K562 (cell line): Measurements from ENCODE around the gene RNPEP. TPM values are rescaled to one million over a fixed set of nuclear protein-coding genes. Genes with fewer than 3 reads are reported as not detected.

Experiments used
- BRD9 ChIP-seq: fragments of 450-650 bp; IDR thresholded peaks from 2 replicates; pipeline ENCODE4 v1.6.1; 2018; ENCODE audit warnings: low read depth; ENCODE audit not compliant: partially characterized antibody
- CHD1 ChIP-seq: fragments of 200-600 bp; sonication (generic); IDR thresholded peaks from one replicate; pipeline ENCODE4 v1.6.1; 2012; ENCODE audit warnings: mild to moderate bottlenecking, moderate library complexity, low read length, inconsistent platforms
- ELF1 ChIP-seq: fragments of 200-800 bp; sonication (Bioruptor generic); IDR thresholded peaks from 2 replicates; pipeline ENCODE4 v1.6.1; 2016; ENCODE audit warnings: missing genetic modification characterization, missing compliant biosample characterization
- FOXK1 ChIP-seq: sonication (generic); formaldehyde crosslinking; IDR thresholded peaks from 2 replicates; pipeline ENCODE4 v1.8.0; 2022; ENCODE audit warnings: missing genetic modification reagents, mild to moderate bottlenecking, borderline replicate concordance
- FUS ChIP-seq: fragments of 200-400 bp; formaldehyde crosslinking; optimal IDR thresholded peaks from 2 replicates; pipeline ENCODE3; 2017; ENCODE audit warnings: low read depth, low read length
- L3MBTL2 ChIP-seq: fragments of 450-650 bp; IDR thresholded peaks from 2 replicates; pipeline ENCODE4 v1.6.1; 2016; ENCODE audit warnings: mild to moderate bottlenecking, moderate library complexity
- MAFK ChIP-seq: IDR thresholded peaks from 2 replicates; pipeline ENCODE4 v1.6.1; 2011; ENCODE audit warnings: low read length, improper control_type of control experiment
- POLR2A ChIP-seq: fragments of 450-650 bp; conservative IDR thresholded peaks from 2 replicates; pipeline ENCODE4 v1.6.1; 2016
- POLR3G ChIP-seq: IDR thresholded peaks from 2 replicates; pipeline ENCODE4 v1.6.1; 2011; ENCODE audit not compliant: insufficient read length, insufficient replicate concordance; ENCODE audit errors: extremely low read depth
- PRPF4 ChIP-seq: fragments of 200-400 bp; formaldehyde crosslinking; IDR thresholded peaks from one replicate; pipeline ENCODE4 v1.6.1; 2017; ENCODE audit warnings: low read length, low read depth, mild to moderate bottlenecking; ENCODE audit not compliant: insufficient read depth, poor library complexity, severe bottlenecking
- PTRF ChIP-seq: fragments of 450-650 bp; IDR thresholded peaks from 2 replicates; pipeline ENCODE4 v1.6.1; 2016; ENCODE audit warnings: mild to moderate bottlenecking, missing genetic modification characterization, missing compliant biosample characterization
- RAD51 ChIP-seq: fragments of 450-650 bp; IDR thresholded peaks from 2 replicates; pipeline ENCODE4 v1.7.1; 2016; ENCODE audit warnings: low read depth, mild to moderate bottlenecking, borderline replicate concordance
- RFX5 ChIP-seq: IDR thresholded peaks from 2 replicates; pipeline ENCODE4 v1.6.1; 2011; ENCODE audit warnings: low read depth, mild to moderate bottlenecking, improper control_type of control experiment, low read length
- SETDB1 ChIP-seq: IDR thresholded peaks from one replicate; pipeline ENCODE4 v1.6.1; 2012; ENCODE audit warnings: low read length, control low read depth, inconsistent platforms
- SMARCB1 ChIP-seq: IDR thresholded peaks from 2 replicates; pipeline ENCODE4 v1.6.1; 2011; ENCODE audit warnings: improper control_type of control experiment, low read depth; ENCODE audit not compliant: insufficient read length
- ZNF717 ChIP-seq: fragments of 250-450 bp; sonication (Bioruptor Pico); IDR thresholded peaks from 2 replicates; pipeline ENCODE4 v1.5.0; 2021
- ZZZ3 ChIP-seq: fragments of 450-650 bp; IDR thresholded peaks from 2 replicates; pipeline ENCODE4 v1.6.1; 2016; ENCODE audit warnings: antibody characterized with exemption, mild to moderate bottlenecking, moderate library complexity
- polyA plus RNA-seq, 8 experiments: library from polyadenylated mRNA; depleted of rRNA in 4 of 8; stranded (reverse) in 5 of 8; unstranded in 3 of 8; fragments of >200 nt; fragmentation: Nextera tagmentation in 2 of 8; fragmentation: Illumina TruSeq in 1 of 8; extraction: Ambion mirVana in 2 of 8; extraction: Trizol in 1 of 8; gene quantifications; 2 replicates each; pipeline versions ENCODE4 v1.2.1 to v1.2.3, GENCODE V29; 2011 to 2014; ENCODE audit warnings: inconsistent platforms in 1 of 8, missing spikeins in 1 of 8
- total RNA-seq, 7 experiments: library from RNA; depleted of rRNA in 6 of 7; stranded (reverse); fragments of >200 nt in 6 of 7; fragmentation: Illumina TruSeq in 2 of 7; extraction: Trizol in 2 of 7; gene quantifications; 2 replicates each; pipeline versions ENCODE4 v1.2.1 to v1.2.3, GENCODE V29; 2011 to 2021; ENCODE audit warnings: low replicate concordance in 1 of 7
- TF ChIP-seq, protein P1 (sequence below): sonication (generic); formaldehyde crosslinking; IDR thresholded peaks from 2 replicates; pipeline ENCODE4 v1.5.0; 2020; ENCODE audit warnings: missing genetic modification reagents
- TF ChIP-seq, protein P2 (sequence below): sonication (generic); formaldehyde crosslinking; IDR thresholded peaks from 2 replicates; pipeline ENCODE4 v1.8.0; 2022; ENCODE audit warnings: mild to moderate bottlenecking, missing genetic modification reagents, borderline replicate concordance
- TF ChIP-seq, protein P3 (sequence below): IDR thresholded peaks from 2 replicates; pipeline ENCODE4 v1.6.1; 2012; ENCODE audit warnings: low read depth, low read length, improper control_type of control experiment, borderline replicate concordance
- TF ChIP-seq, protein P4 (sequence below): fragments of 450-650 bp; IDR thresholded peaks from 2 replicates; pipeline ENCODE4 v1.6.1; 2014; ENCODE audit warnings: low read depth, mild to moderate bottlenecking, moderate library complexity, borderline replicate concordance
- TF ChIP-seq, protein P5 (sequence below): IDR thresholded peaks from 3 replicates; pipeline ENCODE4 v1.6.1; 2011; ENCODE audit warnings: borderline replicate concordance, mild to moderate bottlenecking; ENCODE audit not compliant: insufficient read length, insufficient read depth

Gene RNPEP
- total and polyA plus RNA-seq, 9 of the 15 experiments (the other 6 are each of a cell fraction or from before 2014, with no cell fraction given): 27.5 to 131 (median 63.4) TPM

DNA sequence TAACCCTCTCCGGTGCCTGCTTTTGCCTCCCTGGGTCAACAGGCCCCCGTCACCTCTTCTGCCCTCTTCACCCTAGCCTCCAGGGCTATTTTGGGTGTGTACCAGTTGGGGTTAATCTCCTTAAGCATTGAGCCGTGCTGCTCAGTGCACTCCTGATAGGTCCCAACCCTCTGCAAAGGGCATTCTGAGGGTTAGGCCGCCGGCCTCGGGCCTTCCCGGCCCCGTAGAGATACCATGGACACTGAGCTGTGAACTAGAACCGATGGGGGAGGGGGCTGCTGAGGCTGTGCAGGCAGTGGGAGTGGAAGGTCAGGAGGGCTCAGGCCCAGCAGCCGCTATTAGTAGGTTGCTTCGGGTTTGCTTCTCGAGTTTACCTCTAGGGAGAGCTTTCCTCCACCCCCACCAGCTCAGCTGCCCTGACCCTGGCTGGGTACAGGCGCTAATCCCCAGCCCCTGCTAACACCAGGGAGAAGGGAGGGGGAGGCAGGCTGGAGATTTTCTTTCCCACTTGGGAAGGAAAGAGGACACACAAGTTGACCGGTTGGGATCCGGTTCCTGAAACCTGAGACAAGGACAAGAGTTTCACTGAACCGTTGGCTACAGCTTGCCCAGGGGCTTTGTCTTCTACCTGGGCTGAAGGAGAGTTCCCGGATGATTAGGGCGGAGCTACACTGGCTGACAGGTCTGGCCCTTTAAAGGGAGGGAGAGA lies 40.9 kb upstream of the RNPEP start (continued):
- TF ChIP-seq, protein P1, sequence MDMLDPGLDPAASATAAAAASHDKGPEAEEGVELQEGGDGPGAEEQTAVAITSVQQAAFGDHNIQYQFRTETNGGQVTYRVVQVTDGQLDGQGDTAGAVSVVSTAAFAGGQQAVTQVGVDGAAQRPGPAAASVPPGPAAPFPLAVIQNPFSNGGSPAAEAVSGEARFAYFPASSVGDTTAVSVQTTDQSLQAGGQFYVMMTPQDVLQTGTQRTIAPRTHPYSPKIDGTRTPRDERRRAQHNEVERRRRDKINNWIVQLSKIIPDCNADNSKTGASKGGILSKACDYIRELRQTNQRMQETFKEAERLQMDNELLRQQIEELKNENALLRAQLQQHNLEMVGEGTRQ (CRISPR knock-in tag): no peak
- TF ChIP-seq ZZZ3: no peak
- TF ChIP-seq MAFK: no peak
- no peak for TF ChIP-seq POLR3G
- peak; percentile 77 for TF ChIP-seq L3MBTL2
- TF ChIP-seq PRPF4: no peak
- peak; percentile 76 for TF ChIP-seq BRD9
- TF ChIP-seq, protein P2, sequence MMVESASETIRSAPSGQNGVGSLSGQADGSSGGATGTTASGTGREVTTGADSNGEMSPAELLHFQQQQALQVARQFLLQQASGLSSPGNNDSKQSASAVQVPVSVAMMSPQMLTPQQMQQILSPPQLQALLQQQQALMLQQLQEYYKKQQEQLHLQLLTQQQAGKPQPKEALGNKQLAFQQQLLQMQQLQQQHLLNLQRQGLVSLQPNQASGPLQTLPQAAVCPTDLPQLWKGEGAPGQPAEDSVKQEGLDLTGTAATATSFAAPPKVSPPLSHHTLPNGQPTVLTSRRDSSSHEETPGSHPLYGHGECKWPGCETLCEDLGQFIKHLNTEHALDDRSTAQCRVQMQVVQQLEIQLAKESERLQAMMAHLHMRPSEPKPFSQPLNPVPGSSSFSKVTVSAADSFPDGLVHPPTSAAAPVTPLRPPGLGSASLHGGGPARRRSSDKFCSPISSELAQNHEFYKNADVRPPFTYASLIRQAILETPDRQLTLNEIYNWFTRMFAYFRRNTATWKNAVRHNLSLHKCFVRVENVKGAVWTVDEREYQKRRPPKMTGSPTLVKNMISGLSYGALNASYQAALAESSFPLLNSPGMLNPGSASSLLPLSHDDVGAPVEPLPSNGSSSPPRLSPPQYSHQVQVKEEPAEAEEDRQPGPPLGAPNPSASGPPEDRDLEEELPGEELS (CRISPR knock-in tag): no peak
- no peak for TF ChIP-seq CHD1
- peak; percentile 80 for TF ChIP-seq POLR2A
- TF ChIP-seq SMARCB1: no peak
- TF ChIP-seq SETDB1: no peak
- TF ChIP-seq, protein P3, sequence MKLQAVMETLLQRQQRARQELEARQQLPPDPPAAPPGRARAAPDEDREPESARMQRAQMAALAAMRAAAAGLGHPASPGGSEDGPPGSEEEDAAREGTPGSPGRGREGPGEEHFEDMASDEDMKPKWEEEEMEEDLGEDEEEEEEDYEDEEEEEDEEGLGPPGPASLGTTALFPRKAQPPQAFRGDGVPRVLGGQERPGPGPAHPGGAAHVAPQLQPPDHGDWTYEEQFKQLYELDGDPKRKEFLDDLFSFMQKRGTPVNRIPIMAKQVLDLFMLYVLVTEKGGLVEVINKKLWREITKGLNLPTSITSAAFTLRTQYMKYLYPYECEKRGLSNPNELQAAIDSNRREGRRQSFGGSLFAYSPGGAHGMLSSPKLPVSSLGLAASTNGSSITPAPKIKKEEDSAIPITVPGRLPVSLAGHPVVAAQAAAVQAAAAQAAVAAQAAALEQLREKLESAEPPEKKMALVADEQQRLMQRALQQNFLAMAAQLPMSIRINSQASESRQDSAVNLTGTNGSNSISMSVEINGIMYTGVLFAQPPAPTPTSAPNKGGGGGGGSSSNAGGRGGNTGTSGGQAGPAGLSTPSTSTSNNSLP: no peak
- TF ChIP-seq ZNF717 (CRISPR knock-in tag): no peak
- TF ChIP-seq, protein P4, sequence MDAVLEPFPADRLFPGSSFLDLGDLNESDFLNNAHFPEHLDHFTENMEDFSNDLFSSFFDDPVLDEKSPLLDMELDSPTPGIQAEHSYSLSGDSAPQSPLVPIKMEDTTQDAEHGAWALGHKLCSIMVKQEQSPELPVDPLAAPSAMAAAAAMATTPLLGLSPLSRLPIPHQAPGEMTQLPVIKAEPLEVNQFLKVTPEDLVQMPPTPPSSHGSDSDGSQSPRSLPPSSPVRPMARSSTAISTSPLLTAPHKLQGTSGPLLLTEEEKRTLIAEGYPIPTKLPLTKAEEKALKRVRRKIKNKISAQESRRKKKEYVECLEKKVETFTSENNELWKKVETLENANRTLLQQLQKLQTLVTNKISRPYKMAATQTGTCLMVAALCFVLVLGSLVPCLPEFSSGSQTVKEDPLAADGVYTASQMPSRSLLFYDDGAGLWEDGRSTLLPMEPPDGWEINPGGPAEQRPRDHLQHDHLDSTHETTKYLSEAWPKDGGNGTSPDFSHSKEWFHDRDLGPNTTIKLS: peak; percentile 45; the same call in 1 of the 2 replicates
- no peak for TF ChIP-seq PTRF (tag)
- TF ChIP-seq ELF1: no peak
- 0 out of 2 replicates have a peak, but pooled peaks have one; percentile 22 for TF ChIP-seq FOXK1
- no peak for TF ChIP-seq RFX5
- no peak for TF ChIP-seq RAD51
- no peak for TF ChIP-seq FUS
- TF ChIP-seq, protein P5, sequence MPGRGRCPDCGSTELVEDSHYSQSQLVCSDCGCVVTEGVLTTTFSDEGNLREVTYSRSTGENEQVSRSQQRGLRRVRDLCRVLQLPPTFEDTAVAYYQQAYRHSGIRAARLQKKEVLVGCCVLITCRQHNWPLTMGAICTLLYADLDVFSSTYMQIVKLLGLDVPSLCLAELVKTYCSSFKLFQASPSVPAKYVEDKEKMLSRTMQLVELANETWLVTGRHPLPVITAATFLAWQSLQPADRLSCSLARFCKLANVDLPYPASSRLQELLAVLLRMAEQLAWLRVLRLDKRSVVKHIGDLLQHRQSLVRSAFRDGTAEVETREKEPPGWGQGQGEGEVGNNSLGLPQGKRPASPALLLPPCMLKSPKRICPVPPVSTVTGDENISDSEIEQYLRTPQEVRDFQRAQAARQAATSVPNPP: no peak
